GM12801 (cell line): ENCODE measurements around the gene FGF7.

Experiments
- CTCF ChIP-seq: IDR thresholded peaks from one replicate; pipeline ENCODE4 v1.5.1; 2011; ENCODE audit warnings: control low read depth; ENCODE audit not compliant: insufficient read length; ENCODE audit errors: extremely low read depth

The FGF7 gene

GRCh38 chr15:49427372-49427771 lies 4.3 kb downstream of the FGF7 start:
- no peak for TF ChIP-seq CTCF

GRCh38 chr15:49428409-49429095 lies 5.5 kb downstream of the FGF7 start:
- TF ChIP-seq CTCF: no peak

DNA sequence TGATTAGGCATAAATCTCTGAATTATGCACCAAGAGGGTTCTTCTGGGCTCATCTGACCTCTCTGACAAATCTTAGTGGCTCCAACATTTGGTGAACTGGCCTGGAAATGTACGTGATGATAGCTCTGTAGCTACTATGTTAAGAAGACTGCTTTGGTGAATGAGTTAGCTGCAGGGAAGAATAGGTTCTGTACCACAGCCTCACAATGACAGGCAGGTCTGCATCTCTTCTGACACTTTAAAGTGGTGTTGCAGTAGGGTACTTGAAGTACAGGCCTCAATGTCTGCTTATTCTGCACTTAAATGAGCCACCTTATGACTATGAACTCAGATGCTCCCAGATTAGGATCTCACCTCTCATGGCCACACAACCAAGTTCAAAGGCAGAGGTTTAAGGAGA lies 7.0 kb downstream of the FGF7 start:
- no peak for TF ChIP-seq CTCF

DNA sequence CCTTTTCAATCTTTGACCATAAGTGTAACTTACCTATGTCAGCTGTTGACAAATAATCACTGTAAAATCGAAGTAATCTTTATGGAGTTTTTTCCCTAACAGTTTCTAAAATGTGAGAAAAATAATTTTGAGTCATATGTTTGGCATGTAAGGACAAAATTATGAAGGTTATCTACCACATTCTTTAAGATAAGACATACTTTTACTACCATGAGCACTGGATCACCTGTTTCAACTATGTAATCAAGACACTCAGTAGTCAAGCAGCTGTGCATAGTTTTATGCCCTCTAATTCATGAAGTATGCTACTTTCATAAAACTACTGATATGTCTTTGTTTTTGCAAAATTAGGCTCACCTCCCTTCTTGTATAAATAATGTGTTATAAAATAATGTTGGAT lies 12.1 kb downstream of the FGF7 start:
- no peak for TF ChIP-seq CTCF

- TF ChIP-seq CTCF: no peak
These were observed 13.7 kb downstream of the FGF7 start for GRCh38 chr15:49436751-49437150.

- no peak for TF ChIP-seq CTCF
These were observed 16.1 kb downstream of the FGF7 start for GRCh38 chr15:49438962-49439631.

DNA sequence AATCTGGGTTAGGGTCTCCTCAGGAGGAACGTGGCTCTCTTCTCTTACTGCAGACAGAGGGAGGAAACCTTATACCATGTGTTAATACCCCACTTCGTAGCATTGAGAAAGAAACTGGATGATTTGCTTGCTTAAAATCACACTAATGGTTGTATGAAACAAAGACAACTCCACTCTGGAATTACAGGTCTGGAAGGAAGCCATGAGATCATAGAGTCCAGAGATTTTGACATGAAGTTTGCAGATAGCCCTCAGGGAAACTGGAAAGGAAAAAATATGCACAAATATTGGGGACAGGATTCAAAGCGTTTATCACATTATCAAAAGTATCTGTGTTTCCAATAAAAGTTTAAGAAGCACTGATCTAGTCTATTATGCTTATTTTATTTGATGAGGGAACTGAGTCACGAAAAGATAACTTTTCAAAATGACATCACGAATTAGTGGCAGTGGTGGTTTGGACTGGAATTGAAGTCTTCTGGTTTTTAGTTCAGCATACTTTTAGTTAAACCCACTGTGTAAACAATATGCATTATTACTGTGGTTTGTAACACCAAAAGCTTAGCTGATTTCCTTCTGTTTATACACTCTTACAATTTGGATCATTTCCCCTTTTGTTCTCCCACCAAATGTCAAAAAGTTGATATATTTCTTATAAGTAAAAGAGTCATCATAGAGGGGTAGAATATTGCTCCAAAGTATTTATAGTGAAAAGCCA lies 16.8 kb downstream of the FGF7 start:
- TF ChIP-seq CTCF: no peak
